ENCODE measurements around the gene MYH15.

The MYH15 gene

DNA sequence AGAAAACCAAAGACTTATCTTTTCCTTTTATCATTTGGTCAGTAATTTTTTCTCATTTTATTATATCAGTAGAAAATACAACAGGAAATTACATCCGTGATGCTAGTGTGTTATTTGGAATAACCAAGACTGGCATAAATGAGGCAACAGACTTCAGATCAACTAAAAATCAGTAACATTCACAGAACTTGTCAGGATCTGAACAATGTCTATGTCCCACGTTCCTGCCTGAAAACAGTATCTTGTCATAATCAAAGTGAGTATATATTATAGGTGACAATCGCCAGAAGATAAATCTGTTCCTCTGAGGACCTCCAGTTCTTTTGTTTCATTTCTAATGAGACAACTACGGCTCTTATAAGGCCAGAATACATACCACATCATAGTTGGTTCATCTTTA, 41.8 kb downstream of the MYH15 start:
- DNase-seq: no peak

DNA sequence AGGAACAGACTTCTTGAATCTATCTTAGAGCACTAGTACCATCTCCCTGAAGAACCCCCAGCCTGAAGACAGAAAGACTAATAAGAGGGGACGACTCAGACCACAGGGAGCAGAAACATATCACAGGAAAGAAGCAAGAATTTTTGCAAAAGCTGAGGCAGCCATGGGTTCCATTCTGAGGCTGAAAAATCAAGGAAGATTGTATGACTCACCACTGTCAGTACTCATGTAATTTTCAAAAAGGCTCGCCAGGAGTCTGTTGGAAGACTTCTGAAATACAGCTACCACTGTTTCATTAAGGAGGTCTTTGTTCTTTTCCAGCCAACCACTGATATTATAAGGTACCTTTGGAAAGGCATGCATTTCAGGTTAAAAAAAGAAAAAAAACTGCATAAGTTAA, 47.5 kb downstream of the MYH15 start:
- DNase-seq: no peak

DNA sequence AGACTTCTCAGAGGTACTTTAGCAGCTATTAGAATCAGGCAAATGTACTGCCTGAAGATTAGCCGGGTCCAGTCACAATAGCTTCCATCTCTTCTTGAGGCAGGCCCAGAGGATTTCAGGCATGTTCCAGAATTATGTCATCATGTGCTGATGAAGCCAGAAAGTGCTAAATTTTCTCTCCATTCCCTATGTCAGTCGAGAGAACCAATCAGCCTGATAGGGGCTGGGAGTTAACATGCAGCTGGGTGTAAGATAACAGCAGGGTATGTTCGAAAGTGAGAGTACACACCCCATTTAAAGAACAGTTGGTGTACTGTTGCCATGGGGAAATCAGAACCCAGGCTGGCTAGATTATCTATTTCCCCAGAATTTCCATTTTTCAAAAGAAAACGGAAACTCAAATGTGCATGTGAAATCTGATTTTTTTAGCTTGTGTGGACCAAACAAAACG, 48.7 kb downstream of the MYH15 start:
- DNase-seq: no peak

DNA sequence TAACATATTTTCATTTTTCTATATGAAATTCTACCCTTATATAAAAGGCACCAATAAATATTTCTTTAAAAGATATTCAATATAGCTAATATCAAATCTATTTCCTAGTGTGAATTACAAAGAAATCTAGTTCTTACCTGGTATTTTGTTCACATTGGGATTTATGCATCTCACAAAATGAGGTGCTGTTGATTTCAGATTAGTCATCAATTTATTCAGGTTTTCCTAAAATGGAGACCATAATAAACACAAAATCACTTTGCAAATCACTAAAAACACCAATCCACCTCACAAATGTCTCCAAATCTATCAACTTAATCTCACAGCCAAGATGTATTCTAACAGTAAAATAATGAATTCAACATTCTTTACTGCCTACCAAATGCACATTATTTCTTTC, 51.2 kb downstream of the MYH15 start:
- no peak for DNase-seq

DNA sequence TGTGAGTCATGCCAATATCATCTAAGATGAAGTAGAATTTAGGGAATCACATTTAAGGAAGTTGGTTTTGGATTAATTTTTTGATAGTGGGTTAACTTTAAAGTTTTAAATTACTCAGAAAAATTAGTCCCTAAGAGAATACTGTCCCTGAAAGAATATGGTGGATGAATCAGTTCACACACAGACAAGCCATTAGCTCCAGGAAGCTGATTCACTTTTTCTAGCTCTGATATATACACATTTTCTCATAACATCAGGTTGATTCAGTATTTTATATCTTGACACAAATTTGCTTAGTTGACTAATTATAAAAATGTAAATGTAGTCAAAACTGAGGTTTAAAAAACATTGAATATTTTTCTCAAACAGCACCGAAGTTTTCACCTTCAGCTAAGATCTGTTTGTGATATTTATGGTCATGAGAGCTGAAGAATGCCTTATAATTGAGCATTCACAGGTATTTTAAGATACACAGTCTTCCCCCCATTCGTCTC, 55.1 kb downstream of the MYH15 start:
- DNase-seq: no peak

DNA sequence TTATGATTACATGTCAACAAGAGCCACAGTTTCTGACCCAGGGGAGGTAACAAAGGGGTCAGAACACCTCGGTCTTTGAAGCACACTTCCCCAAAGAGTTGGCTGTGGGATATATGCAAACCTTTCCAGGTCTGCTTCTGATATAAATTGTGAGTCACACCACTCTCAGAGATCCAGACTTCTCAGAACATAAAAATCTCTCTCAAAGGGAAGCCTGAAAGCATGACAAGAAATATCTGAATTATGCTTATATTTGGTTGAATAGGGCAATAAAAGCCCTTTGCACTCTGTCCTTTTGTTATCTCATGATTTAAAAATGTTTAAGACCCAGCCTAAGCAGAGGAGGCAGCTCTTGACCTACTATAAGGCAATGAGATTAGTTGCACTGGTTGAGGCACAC, 56.8 kb downstream of the MYH15 start:
- DNase-seq: no peak

DNA sequence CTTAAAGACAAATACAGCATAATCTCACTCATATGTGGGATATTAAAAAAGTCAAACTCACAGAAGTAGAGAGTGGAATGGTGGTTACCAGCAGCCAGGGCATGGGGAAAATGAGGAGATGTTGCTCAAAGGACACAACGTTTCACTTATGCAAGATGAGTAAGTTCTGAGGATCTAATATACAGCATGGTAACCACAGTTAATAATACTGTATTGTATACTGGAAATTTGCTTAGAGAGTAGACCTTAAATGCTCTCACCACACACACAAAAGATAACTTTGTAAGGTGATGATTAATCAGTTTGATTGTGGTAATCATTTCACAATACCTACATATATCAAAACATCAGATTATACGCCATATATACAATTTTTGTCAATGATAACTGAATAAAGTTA, 60.0 kb downstream of the MYH15 start:
- no peak for DNase-seq

DNA sequence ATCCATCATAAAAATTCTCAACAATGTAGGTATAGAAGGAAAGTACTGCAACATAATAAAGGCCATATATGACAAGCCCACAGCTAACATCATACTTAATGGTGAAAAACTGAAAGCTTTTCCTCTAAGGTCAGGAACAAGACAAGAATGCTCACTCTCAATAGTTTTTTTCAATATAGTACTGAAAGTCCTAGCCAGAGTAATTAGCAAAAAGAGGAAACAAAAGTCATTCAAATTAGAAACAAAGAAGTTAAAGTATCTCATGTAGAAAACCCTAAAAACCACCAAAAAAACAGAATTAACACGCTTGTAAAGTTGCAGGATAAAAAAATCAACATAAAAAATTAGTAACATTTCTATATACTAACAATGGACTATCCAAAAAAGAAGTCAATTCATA, 61.8 kb downstream of the MYH15 start:
- DNase-seq: no peak

DNA sequence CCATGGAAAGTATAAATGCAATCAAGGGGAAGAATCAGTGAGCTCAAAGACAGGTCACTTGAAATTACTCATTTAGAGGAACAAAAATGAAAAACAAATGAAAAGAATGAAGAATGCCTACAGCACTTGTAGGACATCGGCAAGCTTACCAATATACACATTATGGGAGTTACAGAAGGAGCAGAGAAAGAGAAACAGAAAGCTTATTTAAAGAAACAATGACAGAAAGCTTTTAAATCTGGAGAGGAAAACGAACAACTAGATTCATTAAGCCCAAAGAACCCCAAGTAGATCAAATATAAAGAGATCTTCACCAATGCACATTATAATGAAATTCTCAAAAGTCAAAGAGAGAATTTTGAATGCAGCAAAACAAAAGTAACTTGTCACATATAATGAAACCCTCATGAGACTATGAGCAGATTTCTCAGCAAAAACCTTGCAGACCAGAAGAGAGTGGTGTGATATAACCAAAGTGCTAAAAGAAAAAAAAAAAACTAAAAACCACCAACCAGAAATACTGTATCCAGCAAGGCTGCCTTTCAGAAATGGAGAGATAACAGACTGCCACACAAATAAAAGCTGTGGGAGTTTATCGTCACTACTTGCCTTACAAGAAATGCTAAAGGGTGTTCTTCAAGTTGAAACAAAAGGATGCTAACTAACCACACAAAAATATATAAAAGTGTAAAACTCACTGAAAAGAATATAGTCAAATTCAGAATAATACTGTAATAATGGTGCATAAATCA, 63.1 kb downstream of the MYH15 start:
- no peak for DNase-seq

DNA sequence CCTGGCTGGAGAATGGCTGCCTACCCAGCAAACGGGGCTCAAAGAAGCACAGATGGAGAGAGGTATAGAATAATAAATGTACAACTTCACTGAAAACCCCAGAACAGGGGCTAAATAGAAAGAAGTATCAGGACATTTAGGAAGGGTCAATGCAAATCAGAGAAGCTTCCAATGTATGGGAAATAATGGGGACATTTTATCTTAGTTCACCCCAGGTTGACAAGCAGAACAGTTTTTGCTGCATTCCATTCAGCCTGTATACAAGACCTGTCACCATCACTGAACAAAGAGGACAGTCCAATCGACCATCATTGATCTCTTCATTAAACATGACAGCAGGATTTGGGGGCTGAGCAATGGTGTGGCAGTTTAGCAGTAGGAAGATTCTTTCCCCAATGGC, 68.1 kb downstream of the MYH15 start:
- no peak for DNase-seq

DNA sequence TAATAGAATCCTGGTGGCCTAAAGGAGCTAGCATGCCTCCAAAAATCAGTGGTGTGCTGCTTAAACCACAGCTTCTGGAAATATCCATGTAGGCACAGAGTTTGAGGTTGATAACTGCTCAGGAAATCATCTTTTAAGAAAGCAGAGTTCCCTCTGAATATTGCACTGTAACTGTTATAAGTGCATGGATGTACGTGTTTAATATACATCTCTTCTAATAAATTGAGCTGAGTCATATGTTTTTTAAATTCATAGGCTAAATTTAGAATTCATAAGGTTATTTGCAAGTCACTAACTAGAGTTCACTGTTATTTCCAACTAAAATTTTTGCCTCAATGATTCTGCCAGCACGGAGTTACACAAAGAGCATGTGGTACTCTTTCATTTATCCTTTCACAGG, 68.9 kb downstream of the MYH15 start:
- DNase-seq: no peak

DNA sequence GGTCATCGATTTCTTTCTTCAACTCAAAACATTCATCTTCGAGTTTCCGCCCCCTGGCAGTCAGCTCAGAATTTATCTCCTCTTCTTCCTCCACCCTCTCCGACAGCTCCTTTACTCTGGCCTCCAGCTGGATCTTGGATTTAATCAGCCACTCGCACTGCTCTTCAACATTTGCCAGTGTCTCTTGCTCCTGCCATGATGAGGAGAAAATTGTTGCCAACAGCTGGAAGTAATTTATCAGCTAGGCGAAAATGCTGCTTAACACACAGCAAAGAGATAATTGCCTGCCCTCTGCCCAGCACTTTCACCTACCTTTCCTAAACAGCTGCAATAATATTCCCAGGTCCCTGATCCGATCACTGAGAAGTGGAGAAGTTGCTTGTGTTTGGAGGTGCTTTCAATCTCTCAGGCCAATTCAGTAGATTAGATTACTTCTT, 69.3 kb downstream of the MYH15 start:
- no peak for DNase-seq

DNA sequence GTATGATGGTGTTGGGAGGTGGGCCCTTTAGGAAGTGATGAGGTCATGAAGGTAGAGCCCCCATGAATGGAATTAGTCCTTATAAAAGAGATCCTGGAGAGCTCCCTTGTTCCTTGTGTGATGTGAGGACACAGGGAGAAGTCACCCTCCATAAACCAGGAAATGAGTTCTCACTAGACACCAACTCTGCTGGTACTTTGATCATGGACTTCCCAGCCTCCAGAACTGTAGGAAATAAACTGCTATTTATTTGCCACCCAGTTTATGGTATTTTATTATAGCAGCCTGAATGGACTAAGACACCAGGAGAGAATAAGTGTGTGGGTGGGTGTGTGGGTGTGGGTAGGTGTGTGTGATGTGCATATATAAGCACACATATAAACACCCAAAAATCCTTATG, 71.9 kb downstream of the MYH15 start:
- no peak for DNase-seq

DNA sequence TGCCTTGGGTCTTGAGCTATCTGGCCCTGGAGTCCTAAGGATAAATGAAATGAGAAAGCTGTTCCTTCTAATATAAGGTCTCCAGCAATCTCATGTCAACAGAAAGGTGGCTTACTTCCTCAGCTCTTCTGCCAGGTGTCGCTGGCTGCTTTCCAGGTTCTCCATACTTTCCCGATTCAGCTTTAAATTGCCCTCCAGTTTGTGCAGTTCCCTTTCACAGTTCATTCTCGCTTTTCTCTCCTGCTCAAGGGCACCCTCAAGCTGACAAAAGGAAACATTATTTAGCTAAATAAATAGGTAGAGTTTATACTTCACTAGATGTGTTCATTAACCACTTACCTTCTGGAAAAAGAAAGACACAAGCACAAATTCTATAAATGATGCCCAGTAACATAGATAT, 73.0 kb downstream of the MYH15 start:
- DNase-seq: peak; percentile 45

DNA sequence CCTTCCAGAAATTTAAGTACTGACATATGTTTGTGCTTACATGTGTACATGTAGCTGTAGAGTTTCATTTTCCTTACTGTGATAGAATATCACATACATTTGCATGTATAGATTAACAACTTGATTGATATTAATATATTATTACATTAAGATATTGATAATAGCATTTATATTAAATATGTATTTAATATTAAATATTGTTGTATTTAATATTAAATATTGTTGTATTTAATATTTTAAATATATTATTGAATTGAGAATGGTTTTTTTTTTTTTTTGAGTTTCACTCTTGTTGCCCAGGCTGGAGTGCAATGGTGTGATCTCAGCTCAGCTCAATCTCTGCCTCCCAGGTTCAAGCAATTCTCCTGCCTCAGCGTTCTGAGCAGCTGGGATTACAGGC, 76.5 kb downstream of the MYH15 start:
- no peak for DNase-seq

DNA sequence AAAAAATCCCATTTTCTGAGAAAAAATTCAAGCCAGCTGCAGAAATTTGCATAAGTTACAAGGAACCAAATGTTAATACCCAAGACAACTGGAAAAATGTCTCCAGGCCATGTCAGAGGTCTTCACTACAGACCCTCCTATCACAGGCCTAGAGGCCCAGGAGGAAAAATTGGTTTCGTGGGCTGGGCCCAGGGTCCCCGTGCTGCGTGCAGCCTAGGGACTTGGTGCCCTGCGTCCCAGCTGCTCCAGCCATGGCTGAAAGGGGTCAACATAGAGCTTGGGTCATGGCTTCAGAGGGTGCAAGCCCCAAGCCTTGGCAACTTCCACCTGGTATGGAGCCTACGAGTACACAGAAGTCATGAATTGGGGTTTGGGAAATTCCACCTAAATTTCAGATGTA, 78.0 kb downstream of the MYH15 start:
- DNase-seq: no peak

DNA sequence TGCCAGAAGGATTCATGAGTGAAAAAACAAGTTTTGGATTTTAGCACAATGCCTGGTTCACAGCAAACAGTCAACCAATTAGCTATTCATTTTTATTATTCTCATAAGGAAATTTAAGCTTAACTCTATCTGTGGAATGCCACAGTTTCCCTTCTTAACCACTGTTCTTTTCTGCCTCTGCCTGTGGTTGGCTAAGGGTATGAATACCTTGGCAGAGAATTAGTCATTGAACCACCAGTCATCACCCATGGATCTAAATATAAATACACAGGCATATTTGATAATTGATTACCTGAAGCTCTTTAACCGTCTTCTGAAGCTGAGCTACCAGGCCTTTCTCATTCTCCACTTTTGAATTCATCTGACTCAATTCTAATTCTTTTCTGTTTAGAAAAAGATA, 79.9 kb downstream of the MYH15 start:
- DNase-seq: no peak

DNA sequence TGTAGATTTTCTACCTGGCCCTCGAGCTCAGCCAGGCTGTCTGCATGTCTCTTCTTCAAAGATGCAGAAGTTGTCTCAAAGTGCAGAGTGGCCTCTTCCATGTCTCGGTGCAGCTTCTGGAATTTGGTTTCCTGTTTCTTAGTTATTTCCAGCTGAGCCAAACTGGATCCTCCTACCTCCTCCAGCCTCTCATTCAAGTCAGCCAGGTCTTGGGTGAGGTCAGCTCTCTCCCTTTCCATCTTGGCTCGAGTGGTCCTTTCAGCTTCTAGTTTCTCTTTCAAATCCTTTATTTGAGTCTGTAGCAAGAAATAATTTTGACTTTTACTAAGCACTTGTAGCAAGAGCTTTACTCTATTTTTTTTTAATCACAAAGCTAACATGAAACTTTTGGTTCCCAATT, 81.8 kb downstream of the MYH15 start:
- no peak for DNase-seq

DNA sequence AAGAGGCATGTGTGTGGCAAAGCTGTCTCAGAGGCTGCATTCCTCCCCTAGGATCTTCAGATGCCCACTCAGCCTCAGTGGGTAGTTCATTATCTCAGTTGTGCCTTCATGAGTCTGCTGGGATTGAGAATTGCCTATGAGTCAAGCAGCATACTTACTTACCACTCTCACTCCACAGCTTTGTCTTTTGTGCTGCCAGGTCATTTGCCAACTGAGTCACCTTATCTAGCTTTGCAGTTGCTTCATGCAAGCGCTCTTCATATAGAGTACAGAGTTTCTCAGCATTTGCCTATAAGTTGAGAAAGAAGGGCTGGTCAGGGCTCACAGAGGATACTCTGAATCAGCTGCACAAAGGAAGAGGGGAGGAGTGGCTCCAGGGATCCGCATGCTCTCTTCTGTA, 89.5 kb downstream of the MYH15 start:
- DNase-seq: no peak

DNA sequence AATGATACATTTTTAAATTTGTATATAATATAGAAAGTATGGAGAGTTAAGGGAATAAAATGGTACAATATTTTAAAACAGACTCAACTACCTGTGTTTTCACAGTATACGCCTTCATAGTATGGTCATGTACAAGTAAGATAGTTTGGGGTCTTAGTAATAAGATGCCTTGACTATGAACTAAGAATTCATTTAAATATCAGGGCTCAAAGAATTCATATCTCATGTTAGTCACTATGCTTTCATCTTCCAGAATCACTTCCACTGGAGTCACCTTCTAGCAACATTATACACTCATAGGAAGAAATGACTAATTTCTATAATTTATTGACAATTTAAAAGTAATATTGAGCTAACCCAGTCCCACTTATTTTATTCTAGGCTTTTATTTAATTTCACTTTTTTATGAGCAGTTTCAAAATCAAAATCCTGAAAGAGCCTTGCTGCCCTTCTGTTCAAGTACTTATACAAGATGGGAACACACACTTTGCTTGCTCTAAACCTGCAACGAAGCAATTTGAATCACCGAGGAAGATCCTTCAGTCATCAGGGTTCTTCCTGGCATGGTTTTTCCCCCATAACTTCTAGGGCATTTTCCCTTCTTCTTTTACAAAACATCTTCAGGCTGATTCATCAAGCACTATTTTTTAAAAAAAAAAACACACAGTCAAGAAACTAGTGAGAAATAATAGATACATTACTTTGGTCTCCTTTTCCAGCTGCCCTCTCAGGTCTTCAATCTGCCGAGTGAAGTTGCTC, 94.1 kb downstream of the MYH15 start:
- no peak for DNase-seq

DNA sequence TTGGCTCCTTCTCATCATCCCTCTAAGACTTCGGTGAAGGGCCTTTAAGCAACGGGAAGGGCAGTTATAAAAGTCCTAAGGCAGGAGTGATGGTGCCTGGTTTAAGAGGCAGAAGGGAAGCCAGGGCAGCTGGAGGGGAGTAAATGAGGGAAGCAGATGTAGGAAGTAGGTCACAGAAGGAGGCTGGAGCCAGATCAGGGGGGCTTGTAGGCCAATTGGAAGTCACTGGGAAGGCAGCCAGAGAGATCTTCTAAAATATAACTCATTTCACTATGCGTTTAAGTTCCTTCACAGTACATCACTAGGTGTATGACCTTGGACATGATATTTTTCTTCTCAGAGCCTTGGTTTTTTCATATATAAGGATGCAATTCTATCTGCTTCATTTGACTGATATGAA, 94.7 kb downstream of the MYH15 start:
- no peak for DNase-seq

DNA sequence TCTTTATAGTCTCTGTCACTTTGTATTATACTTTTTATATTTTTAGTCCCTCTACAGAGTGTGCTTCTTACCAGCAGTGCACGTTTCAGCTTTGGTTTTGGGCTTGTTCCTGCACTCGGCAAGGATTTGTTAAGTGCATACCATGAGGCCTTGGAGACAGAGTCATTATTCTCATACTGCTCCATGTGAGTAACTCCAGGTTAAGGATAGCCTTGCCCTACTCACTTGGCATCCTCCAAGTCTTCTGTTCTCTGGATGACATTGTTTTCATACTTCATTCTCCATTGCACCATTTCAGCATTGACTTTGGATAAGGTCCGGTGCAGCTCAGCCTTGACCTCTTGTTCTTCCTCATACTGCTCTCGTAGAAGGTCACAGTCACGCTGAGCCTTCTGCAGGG, 96.4 kb downstream of the MYH15 start:
- no peak for DNase-seq

DNA sequence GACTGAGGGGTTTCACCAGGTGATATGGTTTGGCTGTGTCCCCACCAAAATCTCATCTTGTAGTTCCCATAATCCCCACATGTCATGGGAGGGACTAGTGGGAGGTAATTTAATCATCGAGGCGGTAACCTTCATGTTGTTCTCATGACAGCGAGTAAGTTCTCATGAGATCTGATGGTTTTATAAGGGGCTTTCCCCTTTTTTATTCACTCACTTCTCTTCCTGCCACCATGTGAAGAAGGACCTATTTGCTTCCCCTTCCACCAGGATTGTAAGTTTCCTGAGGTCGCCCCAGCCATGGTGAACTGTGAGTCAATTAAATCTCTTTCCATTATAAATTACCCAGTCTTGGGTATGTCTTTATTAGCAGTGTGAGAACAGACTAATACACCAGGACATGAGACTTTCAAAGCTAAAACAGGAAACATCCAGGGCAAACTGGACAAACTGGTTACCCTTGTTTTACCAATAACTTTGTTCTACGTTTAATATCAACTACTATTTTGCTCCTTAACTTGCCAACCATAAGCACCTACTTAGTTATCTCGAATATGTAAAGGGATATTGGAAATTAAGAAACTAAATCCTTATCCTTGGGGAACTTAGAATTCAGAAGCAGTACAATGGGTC, 98.2 kb downstream of the MYH15 start:
- DNase-seq: no peak

DNA sequence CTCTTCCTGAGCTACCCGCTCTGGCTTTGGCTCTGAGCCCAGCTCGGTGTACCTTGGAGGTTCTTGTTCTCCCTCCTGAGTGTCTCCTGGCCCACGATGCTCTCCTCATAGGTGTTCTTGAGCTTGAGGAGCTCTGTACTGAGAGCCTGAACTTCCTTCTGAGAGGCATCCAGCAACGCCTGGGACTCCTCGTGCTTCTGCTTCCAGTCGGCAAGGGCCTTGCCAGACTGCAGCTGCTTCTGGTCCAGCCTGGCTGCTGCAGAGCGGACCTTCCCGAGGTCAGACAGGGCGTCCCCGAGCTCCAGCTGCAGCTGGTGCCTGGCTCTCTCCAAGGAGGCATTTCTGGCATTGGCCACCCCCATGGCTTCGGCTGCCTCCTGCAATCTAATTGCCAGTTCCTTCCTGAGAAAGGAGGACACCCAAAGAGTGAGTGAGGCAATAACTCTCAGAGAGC, 99.8 kb downstream of the MYH15 start:
- no peak for DNase-seq

All from NCI-H2081 treated with DMSO at 0.1 percent for 48 hours (cell line).